ENCODE measurements around the gene WDR81. TPM values are rescaled to one million over a fixed set of nuclear protein-coding genes. Genes with fewer than 3 reads are reported as not detected.

The WDR81 gene
- total RNA-seq, 1 donor from 2014 or later = 13.4 TPM

DNA sequence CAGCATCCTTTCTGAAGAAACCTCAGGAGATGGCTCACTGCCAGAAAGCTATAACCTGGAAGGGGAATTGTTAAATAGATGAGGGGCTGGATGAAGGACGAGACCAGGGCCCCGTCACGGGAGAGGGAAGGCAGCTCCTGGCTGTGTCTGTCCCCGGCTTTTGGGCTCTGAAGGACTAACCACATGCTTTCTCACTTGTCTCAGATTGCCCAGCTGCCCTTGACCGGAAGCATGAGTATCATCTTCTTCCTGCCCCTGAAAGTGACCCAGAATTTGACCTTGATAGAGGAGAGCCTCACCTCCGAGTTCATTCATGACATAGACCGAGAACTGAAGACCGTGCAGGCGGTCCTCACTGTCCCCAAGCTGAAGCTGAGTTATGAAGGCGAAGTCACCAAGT, 51.8 kb downstream of the WDR81 start:
- DNase-seq = no peak
- Mint-ChIP-seq H3K4me3 (ENCODE audit: unreplicated experiment) (no peak overlapping the region), H3K36me3 (ENCODE audit: unreplicated experiment) (no peaks in the 10 kb centered on the region), H3K4me1 (ENCODE audit: low read depth, unreplicated experiment) (peaks cover 2% of the 10 kb centered on the region), H3K9me3 (ENCODE audit: unreplicated experiment) (peaks cover 6% of the 10 kb centered on the region), H3K27ac (ENCODE audit: unreplicated experiment) (no peak overlapping the region), H3K27me3 (ENCODE audit: unreplicated experiment) (no peaks in the 10 kb centered on the region)
- no peak for TF ChIP-seq CTCF (IDR thresholded peaks at IDR 0.05; ENCODE audit: partially characterized antibody, unreplicated experiment)

- H3K4me1 Mint-ChIP-seq (ENCODE audit: low read depth, unreplicated experiment) = peaks cover 2% of the 10 kb centered on the region
- no peaks in the 10 kb centered on the region for H3K27me3 Mint-ChIP-seq (ENCODE audit: unreplicated experiment)
- no peak overlapping the region for H3K27ac Mint-ChIP-seq (ENCODE audit: unreplicated experiment)
- TF ChIP-seq CTCF (IDR thresholded peaks at IDR 0.05; ENCODE audit: partially characterized antibody, unreplicated experiment) = no peak
- no peak for DNase-seq
- no peaks in the 10 kb centered on the region for H3K36me3 Mint-ChIP-seq (ENCODE audit: unreplicated experiment)
- no peak overlapping the region for H3K4me3 Mint-ChIP-seq (ENCODE audit: unreplicated experiment)
- H3K9me3 Mint-ChIP-seq (ENCODE audit: unreplicated experiment) = peaks cover 6% of the 10 kb centered on the region
Observed at GRCh38 chr17:1776857-1777256, 52.4 kb downstream of the WDR81 start.

- no peak for DNase-seq
- no peak overlapping the region for H3K4me3 Mint-ChIP-seq (ENCODE audit: unreplicated experiment)
- TF ChIP-seq CTCF (IDR thresholded peaks at IDR 0.05; ENCODE audit: partially characterized antibody, unreplicated experiment) = no peak
Observed at GRCh38 chr17:1779571-1780131, 55.1 kb downstream of the WDR81 start.

DNA sequence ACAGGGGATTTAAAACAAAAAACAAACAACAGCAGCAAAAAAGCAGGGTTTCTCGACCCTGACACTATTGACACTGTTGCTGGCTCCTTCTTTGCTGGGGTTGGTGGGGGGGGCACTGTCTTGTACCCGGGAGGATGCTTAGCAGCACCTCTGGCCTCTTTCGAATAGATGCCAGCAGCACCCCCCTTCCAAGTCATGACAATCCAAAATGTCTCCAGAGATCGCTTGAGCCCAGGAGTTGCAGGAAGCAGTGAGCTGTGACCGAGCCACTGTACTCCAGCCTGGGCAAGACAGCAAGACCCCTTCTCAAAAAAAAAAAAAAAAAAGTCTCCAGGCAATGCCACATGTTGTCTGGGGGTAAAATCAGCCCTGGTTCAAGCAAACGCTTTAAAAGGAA, 57.7 kb downstream of the WDR81 start:
- Mint-ChIP-seq H3K4me1 (ENCODE audit: low read depth, unreplicated experiment) (peaks cover 13% of the 10 kb centered on the region), H3K27ac (ENCODE audit: unreplicated experiment) (no peak overlapping the region), H3K27me3 (ENCODE audit: unreplicated experiment) (peaks cover 2% of the 10 kb centered on the region), H3K4me3 (ENCODE audit: unreplicated experiment) (no peak overlapping the region), H3K9me3 (ENCODE audit: unreplicated experiment) (peaks cover 7% of the 10 kb centered on the region), H3K36me3 (ENCODE audit: unreplicated experiment) (no peaks in the 10 kb centered on the region)
- no peak for DNase-seq
- TF ChIP-seq CTCF (IDR thresholded peaks at IDR 0.05; ENCODE audit: partially characterized antibody, unreplicated experiment) = no peak

More at GRCh38 chr17:1779571-1780131, 55.1 kb downstream of the WDR81 start:
- Mint-ChIP-seq H3K27ac (ENCODE audit: unreplicated experiment) (no peak overlapping the region), H3K36me3 (ENCODE audit: unreplicated experiment) (no peaks in the 10 kb centered on the region), H3K27me3 (ENCODE audit: unreplicated experiment) (no peaks in the 10 kb centered on the region), H3K9me3 (ENCODE audit: unreplicated experiment) (peaks cover 6% of the 10 kb centered on the region), H3K4me1 (ENCODE audit: low read depth, unreplicated experiment) (peaks cover 11% of the 10 kb centered on the region)

DNA sequence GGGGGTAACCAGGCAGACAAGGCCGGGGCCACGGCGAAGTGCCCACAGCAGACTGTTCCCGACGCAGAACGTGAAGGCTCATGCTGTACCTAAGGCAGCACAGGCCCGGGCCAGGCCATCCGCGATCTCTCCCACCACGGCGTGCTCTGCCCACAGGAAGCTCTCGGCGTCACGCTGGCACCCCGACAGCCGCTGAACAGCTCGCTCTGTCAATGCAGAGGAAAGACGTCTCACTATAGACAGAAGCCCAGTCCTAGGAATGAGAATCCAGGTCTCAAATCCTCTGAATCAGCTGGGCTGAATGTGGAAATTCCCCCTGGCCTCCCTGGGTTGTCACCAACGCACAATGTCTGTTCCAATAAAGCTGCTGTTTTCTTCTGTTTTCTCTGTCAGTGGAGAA, 58.8 kb downstream of the WDR81 start:
- no peak overlapping the region for H3K4me3 Mint-ChIP-seq (ENCODE audit: unreplicated experiment)
- no peaks in the 10 kb centered on the region for H3K36me3 Mint-ChIP-seq (ENCODE audit: unreplicated experiment)
- H3K27ac Mint-ChIP-seq (ENCODE audit: unreplicated experiment) = peak overlapping the region; percentile 21
- no peak for DNase-seq
- TF ChIP-seq CTCF (IDR thresholded peaks at IDR 0.05; ENCODE audit: partially characterized antibody, unreplicated experiment) = no peak
- peaks cover 13% of the 10 kb centered on the region for H3K4me1 Mint-ChIP-seq (ENCODE audit: low read depth, unreplicated experiment)
- H3K9me3 Mint-ChIP-seq (ENCODE audit: unreplicated experiment) = peaks cover 3% of the 10 kb centered on the region
- peaks cover 2% of the 10 kb centered on the region for H3K27me3 Mint-ChIP-seq (ENCODE audit: unreplicated experiment)

Data from glutamatergic neuron (in vitro differentiated cells).